K562 (cell line): ENCODE data around the gene NDRG3. TPM values are rescaled to one million over a fixed set of nuclear protein-coding genes. Genes with fewer than 3 reads are reported as not detected.

Experiments used
- ELF4 ChIP-seq: fragments of 450-650 bp; formaldehyde crosslinking; IDR thresholded peaks from 2 replicates; pipeline ENCODE4 v1.4.0; 2022; ENCODE audit warnings: missing genetic modification characterization
- ETS1 ChIP-seq: conservative IDR thresholded peaks from 2 replicates; pipeline ENCODE4 v1.6.1; 2011; ENCODE audit warnings: low read depth, mild to moderate bottlenecking, low read length; ENCODE audit not compliant: control insufficient read depth
- FOS ChIP-seq: IDR thresholded peaks from 3 replicates; pipeline ENCODE4 v1.6.1; 2011; ENCODE audit not compliant: insufficient read length; ENCODE audit errors: extremely low read depth
- FOXJ2 ChIP-seq: fragments of 200-800 bp; sonication (Bioruptor generic); IDR thresholded peaks from 2 replicates; pipeline ENCODE4 v1.6.1; 2016; ENCODE audit warnings: missing genetic modification characterization, missing compliant biosample characterization
- FOXM1 ChIP-seq, 2 experiments: fragments of 450-650 bp in 1 of 2; sonication (generic) in 1 of 2; formaldehyde crosslinking in 1 of 2; IDR thresholded peaks; 2 replicates each; pipeline versions ENCODE4 v1.6.1 to v1.9.0; 2017 to 2022; ENCODE audit warnings: low read depth in 2 of 2, mild to moderate bottlenecking in 2 of 2, missing genetic modification reagents in 1 of 2, moderate library complexity in 1 of 2
- HSF4 ChIP-seq: fragments of 250-450 bp; sonication (Bioruptor Pico); IDR thresholded peaks from 2 replicates; pipeline ENCODE4 v2.1.2; 2022; ENCODE audit warnings: mild to moderate bottlenecking, moderate library complexity, borderline replicate concordance
- KAT7 ChIP-seq: sonication (generic); formaldehyde crosslinking; IDR thresholded peaks from 2 replicates; pipeline ENCODE4 v1.8.0; 2022; ENCODE audit warnings: missing genetic modification reagents, mild to moderate bottlenecking, borderline replicate concordance
- RBFOX2 ChIP-seq: fragments of 200-400 bp; formaldehyde crosslinking; IDR thresholded peaks from 2 replicates; pipeline ENCODE4 v1.6.1; 2017; ENCODE audit warnings: low read depth, mild to moderate bottlenecking, low read length, moderate library complexity
- RFX1 ChIP-seq: fragments of 450-650 bp; IDR thresholded peaks from 2 replicates; pipeline ENCODE4 v1.6.1; 2016; ENCODE audit warnings: mild to moderate bottlenecking, moderate library complexity
- SIN3B ChIP-seq: fragments of 450-650 bp; IDR thresholded peaks from 2 replicates; pipeline ENCODE4 v1.6.1; 2017; ENCODE audit warnings: low read depth, mild to moderate bottlenecking, moderate library complexity
- SMAD2 ChIP-seq: fragments of 150-350 bp; IDR thresholded peaks from 2 replicates; pipeline ENCODE4 v1.6.1; 2014; ENCODE audit warnings: low read depth, mild to moderate bottlenecking, low read length
- SMAD3 ChIP-seq: fragments of 450-650 bp; formaldehyde crosslinking; conservative IDR thresholded peaks from 2 replicates; pipeline ENCODE4 v1.4.0; 2020; ENCODE audit warnings: mild to moderate bottlenecking
- TAF9B ChIP-seq: fragments of 450-650 bp; IDR thresholded peaks from 2 replicates; pipeline ENCODE4 v1.6.1; 2018; ENCODE audit warnings: mild to moderate bottlenecking; ENCODE audit not compliant: partially characterized antibody
- THRAP3 ChIP-seq: fragments of 450-650 bp; IDR thresholded peaks from 2 replicates; pipeline ENCODE4 v1.6.1; 2016; ENCODE audit warnings: mild to moderate bottlenecking, inconsistent platforms, borderline replicate concordance
- UBTF ChIP-seq, 2 experiments: IDR thresholded peaks; 2 replicates each; pipeline ENCODE4 v1.6.1; 2012; ENCODE audit warnings: improper control_type of control experiment in 2 of 2, low read depth in 2 of 2, low read length in 2 of 2, borderline replicate concordance in 1 of 2
- YY1 ChIP-seq, 3 experiments: IDR thresholded peaks; 2 replicates each; pipeline ENCODE4 v1.6.1; 2011; ENCODE audit warnings: low read length in 2 of 3, mild to moderate bottlenecking in 2 of 3, moderate library complexity in 2 of 3, borderline replicate concordance in 1 of 3, control low read depth in 1 of 3, low read depth in 1 of 3; ENCODE audit not compliant: insufficient read depth in 3 of 3, insufficient replicate concordance in 2 of 3, control insufficient read depth in 1 of 3, insufficient read length in 1 of 3; ENCODE audit errors: extremely low read depth in 1 of 3
- ZNF124 ChIP-seq: sonication (generic); formaldehyde crosslinking; IDR thresholded peaks from 2 replicates; pipeline ENCODE4 v1.8.1; 2022; ENCODE audit warnings: missing genetic modification reagents
- polyA plus RNA-seq, 8 experiments: library from polyadenylated mRNA; depleted of rRNA in 4 of 8; stranded (reverse) in 5 of 8; unstranded in 3 of 8; fragments of >200 nt; fragmentation: Nextera tagmentation in 2 of 8; fragmentation: Illumina TruSeq in 1 of 8; extraction: Ambion mirVana in 2 of 8; extraction: Trizol in 1 of 8; gene quantifications; 2 replicates each; pipeline versions ENCODE4 v1.2.1 to v1.2.3, GENCODE V29; 2011 to 2014; ENCODE audit warnings: inconsistent platforms in 1 of 8, missing spikeins in 1 of 8
- total RNA-seq, 7 experiments: library from RNA; depleted of rRNA in 6 of 7; stranded (reverse); fragments of >200 nt in 6 of 7; fragmentation: Illumina TruSeq in 2 of 7; extraction: Trizol in 2 of 7; gene quantifications; 2 replicates each; pipeline versions ENCODE4 v1.2.1 to v1.2.3, GENCODE V29; 2011 to 2021; ENCODE audit warnings: low replicate concordance in 1 of 7
- TF ChIP-seq, protein P1 (sequence below), 2 experiments: fragments of 250-450 bp in 1 of 2; fragments of 450-650 bp in 1 of 2; sonication (Bioruptor Pico) in 1 of 2; IDR thresholded peaks; 2 replicates each; pipeline versions ENCODE4 v1.6.1 to v1.8.0; 2016 to 2021; ENCODE audit warnings: mild to moderate bottlenecking in 2 of 2, moderate library complexity in 2 of 2, missing compliant biosample characterization in 1 of 2, missing genetic modification characterization in 1 of 2
- TF ChIP-seq, protein P2 (sequence below): sonication (generic); formaldehyde crosslinking; IDR thresholded peaks from 2 replicates; pipeline ENCODE4 v1.9.0; 2022; ENCODE audit warnings: mild to moderate bottlenecking, missing genetic modification reagents

Gene NDRG3
- total and polyA plus RNA-seq, 9 of the 15 experiments (the other 6 are each of a cell fraction or from before 2014, with no cell fraction given) = 14.6 to 39.4 (median 24.4) TPM

DNA sequence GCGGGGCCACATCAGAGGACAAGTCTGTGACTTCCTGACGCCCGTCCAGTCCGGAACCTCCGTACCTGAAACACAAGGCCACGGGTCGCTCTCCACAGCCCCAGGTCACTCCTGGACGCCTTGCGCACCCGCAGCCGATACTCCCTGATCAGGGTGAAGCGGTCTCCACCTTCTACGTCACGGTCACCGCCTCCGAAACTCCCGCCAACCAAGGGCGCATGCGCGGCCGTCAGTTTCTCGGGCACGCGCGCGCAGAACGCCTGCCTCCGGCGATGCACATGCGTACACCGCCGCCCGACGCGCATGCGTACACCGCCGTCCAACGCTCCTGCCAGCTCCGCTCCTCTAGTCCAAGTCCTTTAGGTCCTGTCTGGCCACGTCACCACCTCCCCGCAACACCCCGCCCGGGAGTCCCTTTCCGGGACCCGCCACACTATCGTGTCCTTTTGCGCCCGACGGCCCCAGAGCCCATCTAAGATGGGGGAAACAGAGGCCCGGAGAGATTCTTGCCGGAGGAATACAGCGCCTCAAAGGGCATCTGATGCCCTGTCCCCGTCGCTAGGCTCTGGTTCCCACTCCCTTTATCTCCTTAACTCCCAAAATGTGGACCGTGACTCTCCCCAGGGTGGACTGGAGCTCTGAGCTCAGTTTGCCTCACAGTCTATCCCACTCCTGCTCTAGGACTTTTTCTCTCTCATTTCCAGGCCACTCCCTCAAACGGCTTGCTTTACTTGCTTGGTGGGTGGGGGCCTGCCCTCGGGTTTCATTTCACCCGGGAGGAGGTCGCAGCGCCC is 27.9 kb upstream of the NDRG3 start, which contains the start of gene DSN1 (continued):
- peak in 1 of 2 experiments; percentile 77; a peak in 1 of 4 replicates for TF ChIP-seq UBTF (IDR thresholded peaks at IDR 0.05; ENCODE audit: borderline replicate concordance in 1 of 2, low read depth in 2 of 2, low read length in 2 of 2)
- TF ChIP-seq ELF4 (CRISPR knock-in tag) = peak; percentile 49; the same call in 1 of the 2 replicates
- TF ChIP-seq, protein P1, sequence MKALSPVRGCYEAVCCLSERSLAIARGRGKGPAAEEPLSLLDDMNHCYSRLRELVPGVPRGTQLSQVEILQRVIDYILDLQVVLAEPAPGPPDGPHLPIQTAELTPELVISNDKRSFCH (CRISPR knock-in tag; IDR thresholded peaks at IDR 0.05) = no peak
- TF ChIP-seq, protein P1 (tag; IDR thresholded peaks at IDR 0.05) = peak; percentile 56; the same call in 1 of the 2 replicates
- no peak for TF ChIP-seq FOS
- TF ChIP-seq, protein P2, sequence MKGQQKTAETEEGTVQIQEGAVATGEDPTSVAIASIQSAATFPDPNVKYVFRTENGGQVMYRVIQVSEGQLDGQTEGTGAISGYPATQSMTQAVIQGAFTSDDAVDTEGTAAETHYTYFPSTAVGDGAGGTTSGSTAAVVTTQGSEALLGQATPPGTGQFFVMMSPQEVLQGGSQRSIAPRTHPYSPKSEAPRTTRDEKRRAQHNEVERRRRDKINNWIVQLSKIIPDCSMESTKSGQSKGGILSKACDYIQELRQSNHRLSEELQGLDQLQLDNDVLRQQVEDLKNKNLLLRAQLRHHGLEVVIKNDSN (CRISPR knock-in tag) = peak; percentile 64
- 0 out of 2 replicates have a peak, but pooled peaks have one; percentile 30 for TF ChIP-seq SMAD3 (CRISPR knock-in tag)
- peak; percentile 36; the same call in 1 of the 2 replicates for TF ChIP-seq KAT7 (CRISPR knock-in tag)
- no peak for TF ChIP-seq ETS1
- peak in 1 of 3 experiments; percentile 68 for TF ChIP-seq YY1 (IDR thresholded peaks at IDR 0.05; ENCODE audit: borderline replicate concordance in 1 of 3, control insufficient read depth in 1 of 3, extremely low read depth in 1 of 3, insufficient read depth in 3 of 3, insufficient read length in 1 of 3, insufficient replicate concordance in 2 of 3, low read depth in 1 of 3, low read length in 2 of 3)
- TF ChIP-seq RBFOX2 = peak; percentile 94
- TF ChIP-seq FOXM1 (IDR thresholded peaks at IDR 0.05; ENCODE audit: low read depth) = no peak
- peak; percentile 87; the same call in 1 of the 2 replicates for TF ChIP-seq FOXM1 (CRISPR knock-in tag; IDR thresholded peaks at IDR 0.05; ENCODE audit: low read depth)
- TF ChIP-seq FOXJ2 (tag) = no peak
- no peak for TF ChIP-seq SIN3B
- TF ChIP-seq RFX1 = no peak
- TF ChIP-seq ZNF124 (CRISPR knock-in tag) = no peak
- TF ChIP-seq TAF9B = peak; percentile 72
- no peak for TF ChIP-seq THRAP3
- no peak for TF ChIP-seq SMAD2
- no peak for TF ChIP-seq HSF4 (CRISPR knock-in tag)
